GM10847 (cell line): Measurements from ENCODE around the gene DCLK2.

ENCODE experiments used
- POLR2A ChIP-seq: IDR thresholded peaks from 2 replicates; pipeline ENCODE4 v1.6.1; 2011; ENCODE audit not compliant: insufficient read length; ENCODE audit errors: extremely low read depth

Gene DCLK2

GRCh38 chr4:150056569-150056968 is 21.7 kb upstream of the DCLK2 start:
- TF ChIP-seq POLR2A, result no peak

GRCh38 chr4:150061086-150061776 is 17.0 kb upstream of the DCLK2 start:
- no peak for TF ChIP-seq POLR2A

GRCh38 chr4:150063128-150063527 is 15.1 kb upstream of the DCLK2 start:
- no peak for TF ChIP-seq POLR2A

DNA sequence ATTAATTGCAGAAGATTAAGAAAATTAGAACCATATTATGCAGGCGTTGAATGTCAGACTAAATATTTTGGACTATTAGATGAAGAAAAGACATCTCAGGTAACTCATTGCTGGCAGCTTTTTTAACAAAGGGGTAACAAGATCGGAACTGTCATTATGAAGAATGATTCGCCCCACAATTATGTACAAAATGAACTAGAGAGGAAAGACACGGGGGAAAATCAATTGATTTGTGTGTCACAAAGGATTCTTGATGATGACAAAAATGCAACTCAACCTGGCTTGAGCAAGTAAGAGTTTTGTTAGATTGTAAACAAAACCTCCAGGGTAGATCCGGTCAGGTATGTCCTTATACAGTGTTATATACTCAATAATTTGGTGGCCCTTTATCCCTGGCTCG is 12.5 kb upstream of the DCLK2 start:
- TF ChIP-seq POLR2A, result no peak

- TF ChIP-seq POLR2A, result no peak
Measured at GRCh38 chr4:150067859-150068258, 10.4 kb upstream of the DCLK2 start.

DNA sequence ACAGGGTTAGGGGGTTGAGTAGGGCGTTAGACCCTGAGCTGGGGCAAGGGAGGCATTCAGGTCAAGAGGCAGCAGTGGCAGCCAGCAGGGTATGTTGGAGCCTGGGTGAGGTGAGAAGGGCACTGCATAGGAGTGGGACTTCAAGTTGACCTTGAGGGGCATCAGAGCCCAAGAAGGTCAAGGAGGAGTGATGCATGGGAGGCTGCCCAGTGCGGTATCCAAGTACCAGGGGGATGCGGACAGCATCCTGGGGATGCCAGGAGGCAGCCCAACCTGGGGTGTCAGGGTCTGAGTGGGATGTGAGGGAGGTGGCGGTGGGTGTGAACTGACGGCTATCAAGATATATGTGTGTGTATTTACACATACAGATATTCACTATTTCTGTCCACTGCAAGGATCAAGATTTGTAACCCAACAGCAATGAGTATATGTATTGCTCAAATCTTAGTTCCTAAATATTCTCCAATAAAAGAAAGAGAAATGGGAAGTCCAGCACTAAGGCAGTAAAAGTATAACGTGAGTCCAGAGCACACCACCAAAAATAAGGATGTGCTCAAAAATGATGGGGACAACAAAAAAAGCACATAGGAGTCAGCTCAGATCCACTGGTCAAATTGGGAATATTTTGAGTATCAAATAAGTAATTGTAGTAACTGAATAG is 9.8 kb upstream of the DCLK2 start:
- no peak for TF ChIP-seq POLR2A

DNA sequence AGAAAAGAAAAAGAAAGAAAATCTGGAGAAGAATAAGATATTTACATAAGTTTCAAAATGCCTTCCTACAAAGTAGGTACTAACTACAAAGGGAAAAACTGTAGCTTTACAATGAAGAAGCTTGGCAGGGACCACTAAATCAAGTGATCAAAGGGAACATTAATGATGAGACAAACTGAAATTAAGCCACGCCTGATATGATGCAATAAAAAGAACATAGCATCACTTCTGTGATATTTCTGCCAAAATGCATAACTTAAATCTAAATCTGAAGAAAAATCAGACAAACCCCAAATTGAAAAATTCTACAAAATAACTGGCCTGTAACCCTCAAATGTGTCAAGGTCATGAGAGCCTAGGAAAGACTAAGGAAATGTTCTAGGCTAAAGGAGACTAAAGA is 8.9 kb upstream of the DCLK2 start:
- no peak for TF ChIP-seq POLR2A

GRCh38 chr4:150070464-150071170 is 7.6 kb upstream of the DCLK2 start:
- TF ChIP-seq POLR2A, result no peak

DNA sequence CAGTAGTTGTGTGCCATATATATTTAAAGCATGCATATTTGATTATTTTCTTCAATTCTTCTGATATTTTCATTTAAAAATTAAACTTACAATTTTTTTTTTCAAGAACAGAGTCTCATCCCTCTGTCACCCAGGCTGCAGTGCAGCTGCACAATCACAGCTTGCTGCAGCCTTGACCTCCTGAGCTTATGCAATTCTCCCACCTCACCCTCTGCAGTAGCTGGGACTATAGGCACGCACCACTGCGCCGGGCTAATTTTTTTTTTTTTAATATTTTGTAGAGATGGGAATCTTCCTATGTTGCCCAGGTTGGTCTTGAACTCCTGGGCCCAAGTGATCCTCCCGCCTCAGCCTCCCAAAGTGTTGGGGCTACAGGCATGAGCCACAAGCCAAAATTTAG is 5.8 kb upstream of the DCLK2 start:
- TF ChIP-seq POLR2A, result no peak

- no peak for TF ChIP-seq POLR2A
Measured at GRCh38 chr4:150072906-150073714, 5.1 kb upstream of the DCLK2 start.

- TF ChIP-seq POLR2A, result no peak
Measured at GRCh38 chr4:150074064-150074463, 4.2 kb upstream of the DCLK2 start.

DNA sequence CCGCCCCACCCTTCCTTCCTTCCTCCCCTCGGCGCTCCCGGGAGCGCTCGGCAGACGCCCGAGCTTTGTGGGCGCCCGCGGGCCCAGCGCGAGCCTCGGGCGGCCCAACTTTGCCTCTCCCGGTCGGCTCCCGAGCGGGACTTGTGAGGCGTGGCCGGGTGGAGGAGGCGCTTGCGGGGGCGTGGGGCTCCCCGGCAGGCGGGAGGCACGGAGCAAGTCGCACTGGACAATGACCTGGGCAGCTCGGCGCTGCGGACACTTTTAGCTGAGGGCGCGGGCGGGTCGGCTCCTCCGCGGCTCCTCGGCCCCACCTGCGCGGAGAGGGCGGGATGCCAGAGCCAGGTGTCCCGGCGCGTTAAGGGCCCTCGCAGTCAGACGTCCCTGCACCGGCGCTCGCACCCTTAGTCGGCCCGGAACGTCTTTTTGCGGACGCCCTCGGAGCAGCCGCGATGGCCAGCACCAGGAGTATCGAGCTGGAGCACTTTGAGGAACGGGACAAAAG is 385 bp downstream of the DCLK2 start:
- no peak for TF ChIP-seq POLR2A

DNA sequence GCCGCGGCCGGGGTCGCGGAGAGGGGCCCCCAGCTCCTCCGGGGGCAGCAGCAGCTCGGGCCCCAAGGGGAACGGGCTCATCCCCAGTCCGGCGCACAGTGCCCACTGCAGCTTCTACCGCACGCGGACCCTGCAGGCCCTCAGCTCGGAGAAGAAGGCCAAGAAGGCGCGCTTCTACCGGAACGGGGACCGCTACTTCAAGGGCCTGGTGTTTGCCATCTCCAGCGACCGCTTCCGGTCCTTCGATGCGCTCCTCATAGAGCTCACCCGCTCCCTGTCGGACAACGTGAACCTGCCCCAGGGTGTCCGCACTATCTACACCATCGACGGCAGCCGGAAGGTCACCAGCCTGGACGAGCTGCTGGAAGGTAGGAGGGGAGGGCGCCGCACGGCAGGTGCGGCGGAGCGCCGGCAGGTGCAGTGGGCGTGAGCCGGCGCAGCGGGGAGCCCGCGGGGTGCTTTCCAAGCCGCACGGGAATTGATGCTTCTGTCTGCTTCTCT is 886 bp downstream of the DCLK2 start:
- no peak for TF ChIP-seq POLR2A

- no peak for TF ChIP-seq POLR2A
Measured at GRCh38 chr4:150080337-150080736, 2.1 kb downstream of the DCLK2 start.

DNA sequence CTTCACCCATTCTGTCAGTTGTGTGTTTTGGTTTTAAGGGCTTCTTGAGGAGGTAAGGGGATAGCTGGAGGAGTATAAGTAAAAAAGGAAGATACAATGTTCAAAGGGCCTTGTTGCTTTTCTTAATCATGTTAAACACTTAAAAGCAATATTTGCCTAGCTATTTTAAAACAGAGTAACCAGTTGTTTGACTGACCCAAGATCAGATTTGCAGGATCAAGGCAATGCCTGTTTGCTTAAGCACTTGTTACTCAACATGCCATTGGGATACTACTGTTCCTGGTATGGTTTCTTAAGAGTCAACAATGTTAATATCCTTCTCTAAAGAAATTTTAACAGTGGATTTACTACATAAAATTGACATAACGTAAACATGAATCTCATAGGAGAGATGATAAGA is 2.6 kb downstream of the DCLK2 start:
- no peak for TF ChIP-seq POLR2A

DNA sequence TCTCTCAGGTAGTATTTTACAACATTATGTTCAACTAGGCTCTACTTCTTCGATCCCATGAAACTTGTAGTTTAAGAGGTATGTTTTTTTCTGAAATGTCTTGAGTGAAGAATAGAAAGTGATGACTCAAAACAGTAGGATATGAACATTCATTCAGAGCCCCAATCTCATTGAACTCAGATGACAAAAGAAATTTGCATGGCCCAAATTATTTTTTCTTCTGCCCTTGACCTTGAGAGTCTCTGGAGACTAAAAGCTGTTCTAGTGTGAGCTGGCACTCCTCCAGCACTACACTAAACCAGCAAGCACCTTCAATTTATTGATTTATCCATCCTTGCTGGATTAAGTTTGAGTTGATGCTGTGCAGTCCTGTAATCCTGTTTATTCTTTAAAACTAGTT is 4.0 kb downstream of the DCLK2 start:
- no peak for TF ChIP-seq POLR2A

DNA sequence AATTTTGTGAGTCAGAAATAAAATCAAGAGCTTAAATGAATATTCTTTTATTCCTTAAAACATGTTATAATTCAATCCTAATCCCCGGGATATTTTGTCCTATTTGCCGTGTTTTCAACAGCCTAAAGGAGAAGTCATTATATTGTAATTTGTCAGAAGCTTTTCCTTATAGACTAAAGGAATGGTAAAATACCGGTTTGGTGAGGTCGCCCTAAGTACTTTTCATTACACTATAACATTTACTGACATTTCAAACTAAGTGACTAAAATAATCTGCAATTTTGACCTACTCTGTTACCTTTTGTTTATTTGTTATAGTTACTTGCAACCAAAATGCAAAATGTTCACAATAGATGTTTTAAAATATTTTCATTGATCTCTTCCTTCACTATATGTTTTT is 8.8 kb downstream of the DCLK2 start:
- TF ChIP-seq POLR2A, result no peak
